Right cardiac atrium (tissue), 5 donors: Measurements from ENCODE around the gene CFAP97D2. TPM values are rescaled to one million over a fixed set of nuclear protein-coding genes. Genes with fewer than 3 reads are reported as not detected.
"Not testable (repeated sequence)": the region's sequence is repeated elsewhere in the genome, so short reads cannot be mapped to it uniquely, and the experiment has no call there.

Experiments
- ATAC-seq, 2 donors: fragments of 200-7000 bp; cut with Tn5 transposase; one replicate each; pipeline versions ENCODE4 v1.8.0 to v1.9.1; 2020; ENCODE audit warnings: moderate library complexity in 2 of 2, mild to moderate bottlenecking in 1 of 2
- DNase-seq, 3 donors: peaks; one replicate each; pipeline ENCODE4 v3.0.0-alpha.2; 2020
- H3K27ac ChIP-seq: one replicate; pipeline ENCODE4 v1.5.1; 2013; ENCODE audit warnings: mild to moderate bottlenecking, low read length, control low read depth, moderate library complexity
- H3K27me3 ChIP-seq: one replicate; pipeline ENCODE4 v1.6.1; 2013; ENCODE audit not compliant: control insufficient read depth, insufficient read depth
- H3K4me1 ChIP-seq: one replicate; pipeline ENCODE4 v1.6.1; 2013; ENCODE audit warnings: low read length; ENCODE audit not compliant: control insufficient read depth, insufficient read depth
- H3K4me3 ChIP-seq: one replicate; pipeline ENCODE4 v1.5.1; 2013; ENCODE audit warnings: low read length, control low read depth
- H3K9me3 ChIP-seq: one replicate; pipeline ENCODE4 v1.6.1; 2013; ENCODE audit warnings: low read length; ENCODE audit not compliant: control insufficient read depth
- WGBS: extraction: QIAGEN DNeasy Blood & Tissue Kit; methylation state at CpG from one replicate; pipeline ENCODE4 v1.1.7; 2013; 5-methylcytosine and 5-hydroxymethylcytosine counted together
- intact Hi-C, 4 donors: fragments of 100-400 bp; cut with DNase I; formaldehyde crosslinking; loops; one replicate each; pipeline versions ENCODE4 v1.11.0 to v1.14.0; 2022 to 2023
- microRNA-seq, 2 donors: library from miRNA; unstranded; fragments of <30 nt; microRNA quantifications; one replicate each; pipeline ENCODE4 v1.2.0, GENCODE V29; 2020 to 2021
- polyA plus RNA-seq: library from polyadenylated mRNA; stranded (reverse); fragments of 200-250 nt; gene quantifications from one replicate; pipeline ENCODE4 v1.2.3, GENCODE V29; 2013
- total RNA-seq, 4 donors: library from RNA; stranded (reverse); fragmentation: NEBNext Ultra II Directional; extraction: Animal tissue kit (Norgen Biotek cat#: 25700); gene quantifications; one replicate each; pipeline ENCODE4 v1.2.1, GENCODE V29; 2021
- donor health status: healthy with polysubstance abuse.
- donor health status: DM: no; HTN: yes; CAD: no.
- donor health status: DM: no; HTN: no; CAD: no.
- donor health status: DM: no; HTN: yes; CAD: no; lungs with severe emphysema.
- donor health status: DM: yes; HTN: yes; CAD: no.

Gene CFAP97D2
- total and polyA plus RNA-seq, 5 donors = not detected

- WGBS = 49% methylated on average over 3 of the region's 3 CpGs
- Histone ChIP-seq H3K4me3 (no peak overlapping the region), H3K4me1 (no peaks in the 10 kb centered on the region), H3K27ac (peak overlapping the region; percentile 50), H3K27me3 (no peaks in the 10 kb centered on the region), H3K9me3 (no peaks in the 10 kb centered on the region)
- intact Hi-C loops = no loop called here
- ATAC-seq (peak; percentile 79 to 80), DNase-seq (no peak)
These were observed 82.4 kb downstream of the CFAP97D2 start for GRCh38 chr13:114261328-114261965.

GRCh38 chr13:114263578-114263977, 84.5 kb downstream of the CFAP97D2 start:
- DNase-seq (no peak), ATAC-seq (no peak)
- Histone ChIP-seq H3K9me3 (no peaks in the 10 kb centered on the region), H3K4me3 (no peak overlapping the region), H3K27ac (no peak overlapping the region), H3K27me3 (no peaks in the 10 kb centered on the region), H3K4me1 (no peaks in the 10 kb centered on the region)
- intact Hi-C loops = no loop called here
- WGBS = 69% methylated on average over 5 of the region's 5 CpGs

GRCh38 chr13:114264313-114264712, 85.3 kb downstream of the CFAP97D2 start:
- DNase-seq, H3K4me1 ChIP-seq, H3K4me3 ChIP-seq, intact Hi-C loops, H3K27ac ChIP-seq, H3K27me3 ChIP-seq, ATAC-seq, H3K9me3 ChIP-seq: not testable (repeated sequence)
- 97% methylated on average over 13 of the region's 13 CpGs for WGBS

GRCh38 chr13:114264886-114265611, 86.0 kb downstream of the CFAP97D2 start:
- Histone ChIP-seq H3K27me3 (no peaks in the 10 kb centered on the region), H3K9me3 (no peaks in the 10 kb centered on the region), H3K4me1 (no peaks in the 10 kb centered on the region), H3K4me3 (no peak overlapping the region), H3K27ac (no peak overlapping the region)
- DNase-seq = no peak
- intact Hi-C loops = no loop called here
- WGBS = 90% methylated on average over 8 of the region's 8 CpGs
- ATAC-seq = no peak

GRCh38 chr13:114266241-114266640, 87.2 kb downstream of the CFAP97D2 start:
- ATAC-seq = no peak
- no peak overlapping the region for H3K4me3 ChIP-seq
- intact Hi-C loops = no loop called here
- H3K9me3 ChIP-seq = no peaks in the 10 kb centered on the region
- no peak overlapping the region for H3K27ac ChIP-seq
- no peaks in the 10 kb centered on the region for H3K4me1 ChIP-seq
- no peaks in the 10 kb centered on the region for H3K27me3 ChIP-seq
- 97% methylated on average over 5 of the region's 5 CpGs for WGBS
- DNase-seq = no peak

GRCh38 chr13:114268344-114269280, 89.6 kb downstream of the CFAP97D2 start:
- DNase-seq (no peak), ATAC-seq (no peak)
- H3K9me3 ChIP-seq = no peaks in the 10 kb centered on the region
- H3K27me3 ChIP-seq = no peaks in the 10 kb centered on the region
- no peak overlapping the region for H3K27ac ChIP-seq
- intact Hi-C loops = no loop called here
- no peaks in the 10 kb centered on the region for H3K4me1 ChIP-seq
- WGBS = 96% methylated on average over 6 of the region's 6 CpGs
- H3K4me3 ChIP-seq = no peak overlapping the region

GRCh38 chr13:114269281-114269770, 90.3 kb downstream of the CFAP97D2 start:
- H3K9me3 ChIP-seq = no peaks in the 10 kb centered on the region
- DNase-seq (no peak), ATAC-seq (no peak)
- intact Hi-C loops = no loop called here
- H3K27ac ChIP-seq = no peak overlapping the region
- no peaks in the 10 kb centered on the region for H3K4me1 ChIP-seq
- no peak overlapping the region for H3K4me3 ChIP-seq
- no peaks in the 10 kb centered on the region for H3K27me3 ChIP-seq
- 87% methylated on average over 4 of the region's 4 CpGs for WGBS

Small RNA genes lying within 50 kb of the gene (microRNA-seq; reads per million reads assigned to microRNA genes)
- 0 to 0.42 reads per million in 2 donors for gene MIR548AR

Other genes with a start within 250 kb of the CFAP97D2 start
- under 1 TPM; 0.21 to 0.76 (median 0.38) TPM for gene C13orf46, start 205.2 kb upstream of the CFAP97D2 start, total RNA-seq
- gene C13orf46, start 205.2 kb upstream of the CFAP97D2 start, polyA plus RNA-seq = 0.20 TPM
- 10 to 100 TPM in 3 of 4 donors, 1 to 10 TPM in 1; 9.4 to 15.5 (median 11.8) TPM for gene RASA3, start 46.6 kb upstream of the CFAP97D2 start, total RNA-seq
- 7.4 TPM for gene RASA3, start 46.6 kb upstream of the CFAP97D2 start, polyA plus RNA-seq
- 10 to 100 TPM; 35.6 to 52.7 (median 41.5) TPM for gene CDC16, start 55.6 kb downstream of the CFAP97D2 start, total RNA-seq
- gene CDC16, start 55.6 kb downstream of the CFAP97D2 start, polyA plus RNA-seq = 39.0 TPM
- 10 to 100 TPM; 25.3 to 28.2 (median 26.5) TPM for gene UPF3A, start 102.3 kb downstream of the CFAP97D2 start, total RNA-seq
- gene UPF3A, start 102.3 kb downstream of the CFAP97D2 start, polyA plus RNA-seq = 36.3 TPM
- gene CHAMP1, start 135.2 kb downstream of the CFAP97D2 start, total RNA-seq = 10 to 100 TPM; 10.7 to 12.8 (median 12.6) TPM
- gene CHAMP1, start 135.2 kb downstream of the CFAP97D2 start, polyA plus RNA-seq = 5.2 TPM